ENCODE results near the gene TNPO1.

The TNPO1 gene

DNA sequence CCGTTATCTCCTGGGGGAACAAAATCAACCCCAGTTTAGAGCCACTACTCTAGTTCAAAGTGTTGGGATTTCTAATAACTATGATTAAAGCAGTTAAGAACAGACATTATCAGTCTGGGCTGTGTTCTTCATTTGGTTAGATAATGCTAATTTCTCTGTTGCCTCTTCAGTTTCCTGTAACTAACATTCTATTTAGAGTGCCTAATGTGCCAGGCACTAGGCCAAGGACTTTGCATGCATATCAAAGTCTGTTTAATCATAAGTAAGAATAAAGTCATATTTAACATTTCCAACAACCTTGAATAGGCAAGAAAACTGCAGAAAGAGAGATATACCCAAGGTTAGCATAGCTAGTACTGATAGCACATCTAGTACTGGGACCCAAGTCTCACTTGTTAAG, 68.4 kb downstream of the TNPO1 start:
- TF ChIP-seq, protein P1, sequence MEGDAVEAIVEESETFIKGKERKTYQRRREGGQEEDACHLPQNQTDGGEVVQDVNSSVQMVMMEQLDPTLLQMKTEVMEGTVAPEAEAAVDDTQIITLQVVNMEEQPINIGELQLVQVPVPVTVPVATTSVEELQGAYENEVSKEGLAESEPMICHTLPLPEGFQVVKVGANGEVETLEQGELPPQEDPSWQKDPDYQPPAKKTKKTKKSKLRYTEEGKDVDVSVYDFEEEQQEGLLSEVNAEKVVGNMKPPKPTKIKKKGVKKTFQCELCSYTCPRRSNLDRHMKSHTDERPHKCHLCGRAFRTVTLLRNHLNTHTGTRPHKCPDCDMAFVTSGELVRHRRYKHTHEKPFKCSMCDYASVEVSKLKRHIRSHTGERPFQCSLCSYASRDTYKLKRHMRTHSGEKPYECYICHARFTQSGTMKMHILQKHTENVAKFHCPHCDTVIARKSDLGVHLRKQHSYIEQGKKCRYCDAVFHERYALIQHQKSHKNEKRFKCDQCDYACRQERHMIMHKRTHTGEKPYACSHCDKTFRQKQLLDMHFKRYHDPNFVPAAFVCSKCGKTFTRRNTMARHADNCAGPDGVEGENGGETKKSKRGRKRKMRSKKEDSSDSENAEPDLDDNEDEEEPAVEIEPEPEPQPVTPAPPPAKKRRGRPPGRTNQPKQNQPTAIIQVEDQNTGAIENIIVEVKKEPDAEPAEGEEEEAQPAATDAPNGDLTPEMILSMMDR (IDR thresholded peaks at IDR 0.05; ENCODE audit: control insufficient read depth, extremely low read depth, insufficient read depth): no peak
- no peak for DNase-seq (ENCODE audit: low read depth)
- H3K4me3 ChIP-seq (ENCODE audit: low read depth, low read length): no peak overlapping the region

DNA sequence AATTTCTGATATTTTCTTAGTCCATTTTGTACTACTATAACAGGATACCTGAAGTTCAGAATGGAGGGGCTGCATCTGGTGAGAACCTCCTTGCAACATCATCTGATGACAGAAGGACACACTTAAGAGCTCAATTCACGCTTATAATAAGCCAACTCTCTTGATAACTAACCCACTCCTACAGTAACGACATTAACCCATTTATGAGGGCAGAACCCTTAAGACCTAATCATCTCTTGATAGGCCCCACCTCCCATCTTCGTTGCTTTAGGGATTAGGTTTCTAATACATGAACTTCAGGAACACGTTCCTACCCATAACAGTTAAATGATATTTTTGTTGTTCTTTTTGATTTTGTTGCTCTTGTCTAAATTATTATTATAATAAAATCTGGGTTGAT, 69.4 kb downstream of the TNPO1 start:
- no peak overlapping the region for H3K4me3 ChIP-seq (ENCODE audit: low read depth, low read length)
- TF ChIP-seq, protein P1 (IDR thresholded peaks at IDR 0.05; ENCODE audit: control insufficient read depth, extremely low read depth, insufficient read depth): no peak

DNA sequence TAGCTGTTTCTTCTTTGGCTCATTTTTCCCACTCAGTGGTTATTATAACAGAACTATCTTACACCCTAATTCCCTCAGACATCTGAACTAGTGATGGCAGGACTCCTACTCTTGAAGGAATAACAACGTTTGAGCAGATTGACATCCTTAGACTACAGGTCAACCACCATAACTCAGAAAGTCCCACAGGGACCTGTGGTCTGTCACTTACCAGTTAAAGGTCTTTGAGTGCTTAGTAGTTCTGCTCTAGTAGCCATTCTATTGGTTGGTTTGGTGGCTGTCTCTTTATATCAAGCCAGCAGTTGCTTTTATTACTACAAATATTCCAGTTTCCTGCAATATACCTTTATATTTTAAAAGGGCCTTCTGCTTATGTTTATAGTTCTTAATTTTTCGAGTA, 72.1 kb downstream of the TNPO1 start:
- TF ChIP-seq, protein P1 (IDR thresholded peaks at IDR 0.05; ENCODE audit: control insufficient read depth, extremely low read depth, insufficient read depth): no peak
- no peak for DNase-seq (ENCODE audit: low read depth)
- no peak overlapping the region for H3K4me3 ChIP-seq (ENCODE audit: low read depth, low read length)

More for the DNA sequence above, 69.4 kb downstream of the TNPO1 start:
- DNase-seq (ENCODE audit: low read depth): no peak

DNA sequence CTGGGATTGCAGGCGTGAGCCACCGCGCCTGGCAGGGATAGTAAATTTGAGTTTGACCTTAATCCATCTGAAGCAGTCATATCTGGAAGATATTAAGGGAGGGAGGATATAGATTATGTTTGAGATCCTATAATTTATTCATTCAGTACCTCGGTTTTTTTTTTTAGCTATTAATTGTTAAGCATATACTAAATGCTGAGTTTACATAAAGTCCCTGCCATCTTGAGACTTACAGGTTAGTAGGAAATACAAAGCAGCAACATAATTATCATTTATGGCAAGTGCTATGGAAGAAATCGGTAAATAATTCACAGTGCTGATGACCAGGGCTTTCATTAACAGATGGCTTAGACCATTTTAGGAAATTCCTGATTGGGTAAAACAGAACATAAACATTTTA, 72.9 kb downstream of the TNPO1 start:
- TF ChIP-seq, protein P1 (IDR thresholded peaks at IDR 0.05; ENCODE audit: control insufficient read depth, extremely low read depth, insufficient read depth): no peak
- H3K4me3 ChIP-seq (ENCODE audit: low read depth, low read length): no peak overlapping the region
- no peak for DNase-seq (ENCODE audit: low read depth)

DNA sequence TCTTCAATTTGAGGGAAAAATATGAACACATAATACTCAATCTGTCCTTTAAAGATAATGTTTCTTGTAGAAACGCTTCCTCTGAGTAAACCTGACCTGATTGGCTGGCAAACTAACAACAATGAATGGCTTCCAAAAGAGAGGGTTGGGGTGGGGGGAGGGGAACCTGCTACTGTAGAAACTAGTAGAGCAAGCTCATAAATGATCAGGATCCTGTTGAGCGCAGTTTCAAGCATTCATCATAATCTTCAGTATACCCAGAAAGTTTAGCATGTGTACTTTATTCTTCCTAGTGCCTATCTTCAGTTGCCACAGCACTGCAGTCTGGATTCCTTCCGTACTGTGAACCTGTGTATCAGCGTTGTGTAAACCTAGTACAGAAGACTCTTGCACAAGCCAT, 76.4 kb downstream of the TNPO1 start:
- TF ChIP-seq, protein P1 (IDR thresholded peaks at IDR 0.05; ENCODE audit: control insufficient read depth, extremely low read depth, insufficient read depth): no peak
- no peak overlapping the region for H3K4me3 ChIP-seq (ENCODE audit: low read depth, low read length)
- peak; percentile 62 for DNase-seq (ENCODE audit: low read depth)

DNA sequence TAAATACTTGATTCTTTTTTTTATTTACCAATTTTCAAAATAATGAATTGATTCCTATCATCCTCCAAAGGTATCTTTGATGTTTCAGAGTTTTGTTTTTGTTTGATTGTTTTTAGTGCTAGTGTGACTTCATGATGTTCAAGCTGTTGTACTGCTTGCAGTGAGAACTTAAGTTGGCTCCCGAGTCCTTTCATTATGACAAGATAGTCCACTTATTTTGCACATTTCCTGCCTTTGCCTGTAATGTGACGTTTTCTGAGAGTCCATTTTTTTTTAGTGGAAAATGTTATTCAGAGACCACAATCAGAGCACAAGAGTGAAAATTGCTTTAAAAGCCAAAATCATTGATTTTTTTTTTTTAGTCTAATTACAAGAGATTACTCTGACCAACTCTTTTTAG, 79.3 kb downstream of the TNPO1 start:
- DNase-seq (ENCODE audit: low read depth): no peak
- no peak overlapping the region for H3K4me3 ChIP-seq (ENCODE audit: low read depth, low read length)
- TF ChIP-seq, protein P1 (IDR thresholded peaks at IDR 0.05; ENCODE audit: control insufficient read depth, extremely low read depth, insufficient read depth): no peak

DNA sequence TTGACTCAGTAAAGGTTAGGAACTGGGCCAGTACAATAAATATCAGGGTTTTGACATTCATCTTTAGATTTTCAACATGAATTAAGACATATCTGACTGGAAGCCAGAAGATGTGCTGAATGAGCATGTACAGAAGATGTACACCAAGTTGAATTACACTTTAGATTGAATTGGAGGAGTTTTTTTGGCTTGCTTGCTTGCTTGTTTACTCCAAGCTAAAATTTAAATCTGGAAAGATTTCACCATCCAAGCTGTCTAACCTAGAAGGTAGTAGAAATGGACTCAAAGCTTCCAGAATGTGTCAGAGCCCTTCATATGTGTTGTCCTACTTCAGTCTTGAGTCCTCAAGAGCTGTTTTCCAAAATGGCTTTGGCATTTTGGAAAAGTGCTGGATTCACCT, 90.3 kb downstream of the TNPO1 start:
- H3K4me3 ChIP-seq (ENCODE audit: low read depth, low read length): no peak overlapping the region
- DNase-seq (ENCODE audit: low read depth): no peak
- TF ChIP-seq, protein P1 (IDR thresholded peaks at IDR 0.05; ENCODE audit: control insufficient read depth, extremely low read depth, insufficient read depth): no peak
